Gastrocnemius medialis (tissue), 4 donors: ENCODE measurements around the gene RDH5. TPM values are rescaled to one million over a fixed set of nuclear protein-coding genes. Genes with fewer than 3 reads are reported as not detected.

Source experiments
- ATAC-seq, 2 donors: fragments of 150-250 bp; one replicate each; pipeline ENCODE4 v1.9.1; 2016
- DNase-seq, 2 donors: peaks; one replicate each; pipeline ENCODE4 v3.0.0-alpha.2; 2019
- H3K27ac ChIP-seq, 4 donors: fragments of 200-600 bp; sonication (generic); 1 replicate in 1 of 4; 2 replicates in 3 of 4; pipeline ENCODE4 v1.5.1; 2016 to 2018; ENCODE audit warnings: mild to moderate bottlenecking in 2 of 4, moderate library complexity in 1 of 4
- H3K27me3 ChIP-seq, 3 donors: fragments of 200-600 bp; sonication (generic) in 2 of 3; 1 replicate in 1 of 3; 2 replicates in 2 of 3; pipeline versions ENCODE4 v1.5.1 to v1.6.0; 2016 to 2019; ENCODE audit warnings: mild to moderate bottlenecking in 1 of 3, moderate library complexity in 1 of 3
- H3K36me3 ChIP-seq, 2 donors: fragments of 200-600 bp; sonication (generic) in 1 of 2; one replicate each; pipeline ENCODE4 v1.5.1; 2017 to 2018
- H3K4me1 ChIP-seq, 2 donors: fragments of 200-600 bp; sonication (generic) in 1 of 2; one replicate each; pipeline ENCODE4 v1.5.1; 2016 to 2017; ENCODE audit warnings: mild to moderate bottlenecking in 2 of 2
- H3K4me3 ChIP-seq, 4 donors: fragments of 200-600 bp; sonication (generic) in 3 of 4; 1 replicate in 1 of 4; 2 replicates in 3 of 4; pipeline ENCODE4 v1.5.1; 2016 to 2019; ENCODE audit warnings: mild to moderate bottlenecking in 2 of 4
- H3K9me3 ChIP-seq, 3 donors: fragments of 200-600 bp; sonication (generic) in 2 of 3; 1 replicate in 1 of 3; 2 replicates in 2 of 3; pipeline ENCODE4 v1.5.1; 2016 to 2019
- POLR2A ChIP-seq, 2 donors: fragments of 450-650 bp; IDR thresholded peaks; one replicate each; pipeline ENCODE4 v1.6.1; 2017; ENCODE audit warnings: antibody characterized with exemption in 2 of 2, mild to moderate bottlenecking in 2 of 2, moderate library complexity in 2 of 2
- in situ Hi-C, 4 donors: fragments of 200-750 bp; cut with MboI; loops; one replicate each; pipeline versions ENCODE4 v1.15.0 to v1.8.0; 2017; ENCODE audit warnings: low sequenced_read_pairs in 4 of 4
- intact Hi-C: fragments of 100-400 bp; cut with DNase I; formaldehyde crosslinking; loops from one replicate; pipeline ENCODE4 v1.15.1; 2023; ENCODE audit warnings: low total_unique reads
- total RNA-seq, 4 donors: library from RNA; depleted of rRNA; stranded (reverse); fragments of >200 nt; gene quantifications; one replicate each; pipeline versions ENCODE4 v1.1.0 to v1.2.3, GENCODE V29; 2016
- TF ChIP-seq, protein P1 (sequence below), 5 experiments: fragments of 450-650 bp in 3 of 5; fragments of 200-600 bp in 2 of 5; sonication (generic) in 2 of 5; IDR thresholded peaks in 4 of 5; conservative IDR thresholded peaks in 1 of 5; 1 replicate in 4 of 5; 2 replicates in 1 of 5; pipeline ENCODE4 v1.5.1; 2016 to 2019; ENCODE audit warnings: antibody characterized with exemption in 5 of 5, mild to moderate bottlenecking in 3 of 5, moderate library complexity in 3 of 5

Gene RDH5
- total RNA-seq, 4 donors from 2014 or later = 3.8 to 10.3 (median 7.5) TPM

DNA sequence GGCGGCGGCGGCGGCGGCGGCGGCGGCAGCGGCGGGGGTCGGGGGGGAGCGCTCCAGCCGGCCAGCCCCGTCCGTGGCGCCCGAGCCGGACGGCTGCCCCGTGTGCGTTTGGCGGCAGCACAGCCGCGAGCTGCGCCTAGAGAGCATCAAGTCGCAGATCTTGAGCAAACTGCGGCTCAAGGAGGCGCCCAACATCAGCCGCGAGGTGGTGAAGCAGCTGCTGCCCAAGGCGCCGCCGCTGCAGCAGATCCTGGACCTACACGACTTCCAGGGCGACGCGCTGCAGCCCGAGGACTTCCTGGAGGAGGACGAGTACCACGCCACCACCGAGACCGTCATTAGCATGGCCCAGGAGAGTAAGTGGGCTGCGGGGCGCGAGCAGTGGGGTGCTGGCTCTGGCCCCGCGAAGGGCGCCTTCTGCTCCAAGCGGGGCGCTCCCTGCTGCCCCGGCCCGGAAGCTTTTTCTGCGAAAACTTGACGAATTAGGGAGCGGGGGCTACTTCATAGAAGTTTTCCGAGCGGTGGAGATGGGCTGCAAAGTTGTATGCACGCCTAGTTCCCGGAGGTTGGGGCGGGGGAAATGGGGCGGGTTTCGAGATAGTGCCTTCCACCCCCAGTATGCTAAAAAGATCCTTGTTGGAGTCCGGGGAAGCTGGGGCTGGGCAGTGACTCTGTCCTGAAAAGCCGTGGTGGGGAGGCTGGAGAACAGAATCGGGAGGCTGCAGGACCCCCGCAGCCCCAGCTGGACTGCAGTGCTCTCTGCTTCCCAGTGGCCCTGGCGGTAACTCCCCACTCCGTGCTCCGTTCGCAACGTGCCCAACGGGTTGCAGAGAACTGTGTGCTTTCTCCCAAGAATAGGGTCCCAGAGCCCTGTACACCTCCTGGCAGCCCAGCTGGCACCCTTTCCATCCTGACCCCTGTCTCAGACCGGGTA is 23.5 kb downstream of the RDH5 start:
- no peak for TF ChIP-seq POLR2A (IDR thresholded peaks at IDR 0.05)
- TF ChIP-seq, protein P1, sequence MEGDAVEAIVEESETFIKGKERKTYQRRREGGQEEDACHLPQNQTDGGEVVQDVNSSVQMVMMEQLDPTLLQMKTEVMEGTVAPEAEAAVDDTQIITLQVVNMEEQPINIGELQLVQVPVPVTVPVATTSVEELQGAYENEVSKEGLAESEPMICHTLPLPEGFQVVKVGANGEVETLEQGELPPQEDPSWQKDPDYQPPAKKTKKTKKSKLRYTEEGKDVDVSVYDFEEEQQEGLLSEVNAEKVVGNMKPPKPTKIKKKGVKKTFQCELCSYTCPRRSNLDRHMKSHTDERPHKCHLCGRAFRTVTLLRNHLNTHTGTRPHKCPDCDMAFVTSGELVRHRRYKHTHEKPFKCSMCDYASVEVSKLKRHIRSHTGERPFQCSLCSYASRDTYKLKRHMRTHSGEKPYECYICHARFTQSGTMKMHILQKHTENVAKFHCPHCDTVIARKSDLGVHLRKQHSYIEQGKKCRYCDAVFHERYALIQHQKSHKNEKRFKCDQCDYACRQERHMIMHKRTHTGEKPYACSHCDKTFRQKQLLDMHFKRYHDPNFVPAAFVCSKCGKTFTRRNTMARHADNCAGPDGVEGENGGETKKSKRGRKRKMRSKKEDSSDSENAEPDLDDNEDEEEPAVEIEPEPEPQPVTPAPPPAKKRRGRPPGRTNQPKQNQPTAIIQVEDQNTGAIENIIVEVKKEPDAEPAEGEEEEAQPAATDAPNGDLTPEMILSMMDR (IDR thresholded peaks at IDR 0.05 in 4 of 5, conservative IDR thresholded peaks at IDR 0.05 in 1 of 5) = peak in 1 of 5 experiments; percentile 7
- peaks cover 7 to 15% of the 10 kb centered on the region in 2 donors for H3K4me1 ChIP-seq
- no peaks in the 10 kb centered on the region for H3K9me3 ChIP-seq
- ATAC-seq = peak; percentile 59 to 62
- H3K36me3 ChIP-seq = no peaks in the 10 kb centered on the region
- peaks cover 0 to 4% (median 0%) of the 10 kb centered on the region in 3 donors for H3K27me3 ChIP-seq
- in situ Hi-C loops = no loop called here
- intact Hi-C loops = no loop called here
- H3K4me3 ChIP-seq = peak overlapping the region; percentile 54 to 79 (median 60)
- no peak for DNase-seq
- H3K27ac ChIP-seq = peak overlapping the region in 2 of 4 donors; percentile 1 to 18

- ATAC-seq = no peak
- Histone ChIP-seq H3K27ac (no peak overlapping the region), H3K9me3 (no peaks in the 10 kb centered on the region), H3K4me1 (peaks cover 7 to 15% of the 10 kb centered on the region in 2 donors), H3K36me3 (no peaks in the 10 kb centered on the region), H3K4me3 (peak overlapping the region; percentile 54 to 79 (median 60)), H3K27me3 (peaks cover 0 to 4% (median 0%) of the 10 kb centered on the region in 3 donors)
- intact Hi-C loops = no loop called here
- TF ChIP-seq POLR2A (IDR thresholded peaks at IDR 0.05) = no peak
- TF ChIP-seq, protein P1 (IDR thresholded peaks at IDR 0.05 in 4 of 5, conservative IDR thresholded peaks at IDR 0.05 in 1 of 5) = no peak
- no peak for DNase-seq
- in situ Hi-C loops = no loop called here
Measured at GRCh38 chr12:55744340-55745030, 24.3 kb downstream of the RDH5 start.

- TF ChIP-seq POLR2A (IDR thresholded peaks at IDR 0.05) = no peak
- TF ChIP-seq, protein P1 (IDR thresholded peaks at IDR 0.05 in 4 of 5, conservative IDR thresholded peaks at IDR 0.05 in 1 of 5) = no peak
- Histone ChIP-seq H3K36me3 (no peaks in the 10 kb centered on the region), H3K9me3 (no peaks in the 10 kb centered on the region), H3K27ac (peak overlapping the region in 3 of 4 donors; percentile 4 to 38 (median 34)), H3K4me3 (peak overlapping the region in 1 of 4 donors; percentile 13), H3K27me3 (peaks cover 0 to 4% (median 0%) of the 10 kb centered on the region in 3 donors), H3K4me1 (peaks cover 7 to 15% of the 10 kb centered on the region in 2 donors)
- intact Hi-C loops = no loop called here
- ATAC-seq = no peak
- no peak for DNase-seq
- in situ Hi-C loops = no loop called here
Measured at GRCh38 chr12:55745361-55746173, 25.4 kb downstream of the RDH5 start.

DNA sequence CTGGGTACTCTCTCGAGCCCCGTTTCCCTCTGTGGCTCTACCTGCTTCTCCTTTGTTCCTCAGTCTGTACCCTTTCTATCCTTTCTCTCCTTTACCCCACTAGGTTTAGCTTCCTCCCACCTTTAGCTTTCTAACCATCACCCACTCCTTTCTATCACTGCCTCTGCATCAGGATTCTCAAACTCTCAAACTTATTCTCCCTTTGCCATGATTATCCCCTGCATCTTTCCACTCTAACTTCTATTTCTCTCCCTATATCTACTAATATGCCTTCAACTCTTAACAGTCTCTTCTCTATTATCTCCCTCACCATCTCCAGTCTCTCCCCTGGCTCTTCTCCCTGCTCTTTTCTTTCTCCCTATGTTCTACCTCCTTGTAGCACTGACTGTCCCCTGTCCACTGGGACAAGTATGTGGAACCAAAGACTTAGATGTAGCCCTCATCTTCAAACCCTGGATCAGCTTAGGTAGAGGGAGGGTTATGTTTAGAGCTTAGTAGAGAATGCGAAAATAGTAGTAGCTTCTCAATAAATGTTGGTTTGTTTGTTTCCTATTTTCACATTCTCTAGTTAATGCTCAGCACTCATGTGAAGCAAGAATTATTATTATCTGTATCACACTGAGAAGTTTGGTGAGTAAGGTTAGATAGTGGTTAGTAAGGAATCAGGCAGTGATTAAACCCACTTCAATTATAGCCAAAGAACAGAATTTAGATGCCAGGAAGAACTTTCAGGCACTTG is 26.1 kb downstream of the RDH5 start:
- peaks cover 7 to 15% of the 10 kb centered on the region in 2 donors for H3K4me1 ChIP-seq
- no peak for TF ChIP-seq POLR2A (IDR thresholded peaks at IDR 0.05)
- TF ChIP-seq, protein P1 (IDR thresholded peaks at IDR 0.05 in 4 of 5, conservative IDR thresholded peaks at IDR 0.05 in 1 of 5) = no peak
- peak overlapping the region in 1 of 4 donors; percentile 34 for H3K27ac ChIP-seq
- ATAC-seq (no peak), DNase-seq (no peak)
- in situ Hi-C loops = no loop called here
- intact Hi-C loops = no loop called here
- no peaks in the 10 kb centered on the region for H3K9me3 ChIP-seq
- peaks cover 0 to 3% of the 10 kb centered on the region in 2 donors for H3K36me3 ChIP-seq
- H3K27me3 ChIP-seq = peaks cover 0 to 4% (median 0%) of the 10 kb centered on the region in 3 donors
- no peak overlapping the region for H3K4me3 ChIP-seq
